AG09319 (cell line): Measurements from ENCODE around the gene RASGRF1.

Source experiments
- DNase-seq: peaks from one replicate; pipeline ENCODE4 v3.0.0-alpha.2; 2010; ENCODE audit warnings: low read depth; ENCODE audit errors: extremely low read depth
- CTCF ChIP-seq: IDR thresholded peaks from 2 replicates; pipeline ENCODE4 v1.5.1; 2011; ENCODE audit warnings: low read depth, mild to moderate bottlenecking, inconsistent platforms, low read length, moderate library complexity

Gene RASGRF1

GRCh38 chr15:79099692-79100091 is 9.1 kb upstream of the RASGRF1 start:
- TF ChIP-seq CTCF = no peak
- no peak for DNase-seq

- DNase-seq = no peak
- no peak for TF ChIP-seq CTCF
These were observed 4.0 kb upstream of the RASGRF1 start for GRCh38 chr15:79094611-79095021.

GRCh38 chr15:79093352-79093935 is 2.9 kb upstream of the RASGRF1 start:
- DNase-seq = no peak
- TF ChIP-seq CTCF = no peak

GRCh38 chr15:79092382-79092781 is 1.8 kb upstream of the RASGRF1 start:
- no peak for DNase-seq
- no peak for TF ChIP-seq CTCF

GRCh38 chr15:79091204-79091867 is 756 bp upstream of the RASGRF1 start:
- TF ChIP-seq CTCF = no peak
- DNase-seq = no peak

- no peak for DNase-seq
- TF ChIP-seq CTCF = no peak
These were observed 592 bp downstream of the RASGRF1 start for GRCh38 chr15:79089890-79090486.

- DNase-seq = no peak
These were observed 1.2 kb downstream of the RASGRF1 start for GRCh38 chr15:79089331-79089889.

More at GRCh38 chr15:79089331-79089889, 1.2 kb downstream of the RASGRF1 start:
- TF ChIP-seq CTCF = no peak
